ENCODE data around the gene ANKS1A.

DNA sequence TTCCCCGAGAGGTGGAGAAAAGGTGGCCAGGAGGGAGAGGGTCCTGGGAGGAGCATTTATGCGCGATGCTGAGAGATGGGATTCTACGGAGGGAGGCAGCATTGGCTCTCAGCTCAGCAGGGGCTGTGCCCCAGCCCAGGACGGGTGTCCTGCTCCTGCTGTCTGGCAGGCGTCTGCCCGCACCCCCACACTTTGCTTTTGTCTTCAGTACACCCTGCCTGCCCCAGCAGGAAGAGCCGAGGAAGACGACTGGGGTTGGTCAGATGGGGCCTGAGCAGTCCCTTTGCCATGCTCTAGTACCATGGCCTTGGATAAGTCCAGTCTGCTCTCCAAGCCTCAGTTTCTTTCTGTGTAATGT is 183.6 kb downstream of the ANKS1A start:
- TF ChIP-seq, protein P1, sequence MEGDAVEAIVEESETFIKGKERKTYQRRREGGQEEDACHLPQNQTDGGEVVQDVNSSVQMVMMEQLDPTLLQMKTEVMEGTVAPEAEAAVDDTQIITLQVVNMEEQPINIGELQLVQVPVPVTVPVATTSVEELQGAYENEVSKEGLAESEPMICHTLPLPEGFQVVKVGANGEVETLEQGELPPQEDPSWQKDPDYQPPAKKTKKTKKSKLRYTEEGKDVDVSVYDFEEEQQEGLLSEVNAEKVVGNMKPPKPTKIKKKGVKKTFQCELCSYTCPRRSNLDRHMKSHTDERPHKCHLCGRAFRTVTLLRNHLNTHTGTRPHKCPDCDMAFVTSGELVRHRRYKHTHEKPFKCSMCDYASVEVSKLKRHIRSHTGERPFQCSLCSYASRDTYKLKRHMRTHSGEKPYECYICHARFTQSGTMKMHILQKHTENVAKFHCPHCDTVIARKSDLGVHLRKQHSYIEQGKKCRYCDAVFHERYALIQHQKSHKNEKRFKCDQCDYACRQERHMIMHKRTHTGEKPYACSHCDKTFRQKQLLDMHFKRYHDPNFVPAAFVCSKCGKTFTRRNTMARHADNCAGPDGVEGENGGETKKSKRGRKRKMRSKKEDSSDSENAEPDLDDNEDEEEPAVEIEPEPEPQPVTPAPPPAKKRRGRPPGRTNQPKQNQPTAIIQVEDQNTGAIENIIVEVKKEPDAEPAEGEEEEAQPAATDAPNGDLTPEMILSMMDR (IDR thresholded peaks at IDR 0.05): no peak
- TF ChIP-seq POLR2A (IDR thresholded peaks at IDR 0.05): no peak

Measured in ovary (tissue), 3 donors.